Body of pancreas (tissue), 4 donors: Measurements from ENCODE around the gene SDC1. TPM values are rescaled to one million over a fixed set of nuclear protein-coding genes. Genes with fewer than 3 reads are reported as not detected.

Experiments
- ATAC-seq: fragments of 150-250 bp; one replicate; pipeline ENCODE4 v1.9.1; 2016
- DNase-seq, 4 donors: peaks; one replicate each; pipeline ENCODE4 v3.0.0-alpha.2; 2019
- H3K27ac ChIP-seq, 4 donors: fragments of 200-600 bp; sonication (generic); 1 replicate in 3 of 4; 2 replicates in 1 of 4; pipeline versions ENCODE4 v1.5.1 to v1.6.1; 2016 to 2019; ENCODE audit warnings: mild to moderate bottlenecking in 1 of 4, mixed read lengths in 1 of 4, moderate library complexity in 1 of 4
- H3K27me3 ChIP-seq, 2 donors: fragments of 200-600 bp; sonication (generic); one replicate each; pipeline ENCODE4 v1.6.0; 2016; ENCODE audit warnings: mild to moderate bottlenecking in 1 of 2
- H3K36me3 ChIP-seq, 2 donors: fragments of 200-600 bp; sonication (generic); replicated peaks in 1 of 2; 2 replicates each; pipeline ENCODE4 v1.5.1; 2016; ENCODE audit warnings: low read depth in 2 of 2; ENCODE audit not compliant: insufficient read depth in 1 of 2
- H3K4me1 ChIP-seq: fragments of 200-600 bp; sonication (generic); one replicate; pipeline ENCODE4 v1.6.0; 2016
- H3K4me3 ChIP-seq, 2 donors: fragments of 200-600 bp; sonication (generic); 1 replicate in 1 of 2; 2 replicates in 1 of 2; pipeline ENCODE4 v1.5.1; 2016 to 2019
- H3K9me3 ChIP-seq, 3 donors: fragments of 200-600 bp; sonication (generic); 1 replicate in 2 of 3; 2 replicates in 1 of 3; pipeline ENCODE4 v1.5.1; 2016
- CTCF ChIP-seq, 7 experiments: fragments of 450-650 bp in 4 of 7; fragments of 200-600 bp in 3 of 7; sonication (generic) in 3 of 7; IDR thresholded peaks; one replicate each; pipeline ENCODE4 v1.5.1; 2016 to 2019; ENCODE audit warnings: antibody characterized with exemption in 7 of 7
- POLR2A ChIP-seq, 3 donors: fragments of 450-650 bp; IDR thresholded peaks; one replicate each; pipeline ENCODE4 v1.6.1; 2016; ENCODE audit warnings: antibody characterized with exemption in 3 of 3, mild to moderate bottlenecking in 2 of 3
- WGBS, 2 donors: methylation state at CpG; one replicate each; pipeline ENCODE4 v1.1.5; 2017; 5-methylcytosine and 5-hydroxymethylcytosine counted together
- intact Hi-C: fragments of 100-400 bp; cut with DNase I; formaldehyde crosslinking; loops from one replicate; pipeline ENCODE4 v1.15.1; 2023
- total RNA-seq, 2 donors: library from RNA; depleted of rRNA; stranded (reverse); fragments of >200 nt; gene quantifications; one replicate each; pipeline ENCODE4 v1.1.0, GENCODE V29; 2016

Gene SDC1
- total RNA-seq, 2 donors from 2014 or later: 24.7 to 53.2 TPM

- no peaks in the 10 kb centered on the region for H3K36me3 ChIP-seq
- WGBS, 2 donors: 80 to 87% methylated on average over 1 to 2 of the region's 2 CpGs
- no peaks in the 10 kb centered on the region for H3K9me3 ChIP-seq
- TF ChIP-seq CTCF (IDR thresholded peaks at IDR 0.05) (no peak), POLR2A (IDR thresholded peaks at IDR 0.05) (no peak)
- ATAC-seq (no peak), DNase-seq (no peak)
- no peak overlapping the region for H3K27ac ChIP-seq
- no peaks in the 10 kb centered on the region for H3K27me3 ChIP-seq
- intact Hi-C loops: no loop called here
- no peak overlapping the region for H3K4me3 ChIP-seq
- peaks cover 49% of the 10 kb centered on the region for H3K4me1 ChIP-seq
These were observed 36.7 kb downstream of the SDC1 start for GRCh38 chr2:20188201-20188600.

GRCh38 chr2:20187331-20187730 is 37.6 kb downstream of the SDC1 start:
- ATAC-seq (no peak), DNase-seq (no peak)
- Histone ChIP-seq H3K27ac (no peak overlapping the region), H3K9me3 (no peaks in the 10 kb centered on the region), H3K27me3 (no peaks in the 10 kb centered on the region), H3K36me3 (no peaks in the 10 kb centered on the region), H3K4me1 (peaks cover 49% of the 10 kb centered on the region), H3K4me3 (no peak overlapping the region)
- TF ChIP-seq POLR2A (IDR thresholded peaks at IDR 0.05): no peak
- TF ChIP-seq CTCF (IDR thresholded peaks at IDR 0.05): no peak
- intact Hi-C loops: no loop called here
- WGBS, 2 donors: 80 to 83% methylated on average over 1 to 3 of the region's 3 CpGs

- WGBS, 2 donors: 70 to 82% methylated on average over 2 to 4 of the region's 4 CpGs
- intact Hi-C loops: no loop called here
These were observed 38.1 kb downstream of the SDC1 start for GRCh38 chr2:20186855-20187187.

GRCh38 chr2:20186078-20186854 is 38.7 kb downstream of the SDC1 start:
- no peaks in the 10 kb centered on the region for H3K27me3 ChIP-seq
- H3K4me1 ChIP-seq: peaks cover 39% of the 10 kb centered on the region
- H3K4me3 ChIP-seq: no peak overlapping the region
- ATAC-seq (peak; percentile 72), DNase-seq (peak; percentile 39 to 81 (median 58))
- WGBS, 2 donors: 63 to 74% methylated on average over 11 to 13 of the region's 13 CpGs
- no peaks in the 10 kb centered on the region for H3K9me3 ChIP-seq
- intact Hi-C loops: no loop called here
- TF ChIP-seq POLR2A (IDR thresholded peaks at IDR 0.05) (peak in 2 of 3 donors; percentile 60 to 74), CTCF (IDR thresholded peaks at IDR 0.05) (no peak)
- no peaks in the 10 kb centered on the region for H3K36me3 ChIP-seq
- peak overlapping the region in 3 of 4 donors; percentile 33 to 81 (median 73) for H3K27ac ChIP-seq

More at GRCh38 chr2:20186855-20187187, 38.1 kb downstream of the SDC1 start:
- H3K36me3 ChIP-seq: no peaks in the 10 kb centered on the region
- ATAC-seq (no peak), DNase-seq (no peak)
- H3K9me3 ChIP-seq: no peaks in the 10 kb centered on the region
- peak overlapping the region in 2 of 4 donors; percentile 73 to 81 for H3K27ac ChIP-seq
- no peaks in the 10 kb centered on the region for H3K27me3 ChIP-seq
- TF ChIP-seq CTCF (IDR thresholded peaks at IDR 0.05): no peak
- TF ChIP-seq POLR2A (IDR thresholded peaks at IDR 0.05): no peak
- H3K4me1 ChIP-seq: peaks cover 45% of the 10 kb centered on the region
- no peak overlapping the region for H3K4me3 ChIP-seq
